AG04450 (cell line): ENCODE measurements around the gene FAM13C. TPM values are rescaled to one million over a fixed set of nuclear protein-coding genes. Genes with fewer than 3 reads are reported as not detected.

Experiments
- CTCF ChIA-PET: fragments of 300-600, 350-600 bp; formaldehyde crosslinking; extraction: SDS; loops from one replicate; lab custom pipeline; 2022; ENCODE audit warnings: antibody characterized with exemption, inconsistent platforms; lab: Charles Lee
- POLR2A ChIA-PET: fragments of 350-600 bp; formaldehyde crosslinking; extraction: SDS; loops from one replicate; lab custom pipeline; 2021; ENCODE audit warnings: antibody characterized with exemption, inconsistent platforms; lab: Yijun Ruan, JAX
- DNase-seq: peaks from one replicate; pipeline ENCODE4 v3.0.0-alpha.2; 2011; ENCODE audit warnings: low read depth, low spot score
- H3K27ac ChIP-seq: one replicate; pipeline ENCODE4 v1.5.1; 2012; ENCODE audit warnings: low read depth, low read length, control low read depth
- H3K27me3 ChIP-seq: one replicate; pipeline ENCODE4 v1.6.0; 2012; ENCODE audit warnings: low read length; ENCODE audit not compliant: control insufficient read depth, insufficient read depth
- H3K4me3 ChIP-seq: 2 replicates; pipeline ENCODE4 v1.5.1; 2011; ENCODE audit warnings: mild to moderate bottlenecking, low read depth, low read length, control low read depth
- H3K9me3 ChIP-seq: 2 replicates; pipeline ENCODE4 v1.5.1; 2012; ENCODE audit warnings: low read length; ENCODE audit not compliant: control insufficient read depth, insufficient read depth
- polyA plus RNA-seq: library from polyadenylated mRNA; depleted of rRNA; stranded (reverse); fragments of >200 nt; gene quantifications from 2 replicates; pipeline ENCODE4 v1.2.3, GENCODE V29; 2011
- TF ChIP-seq, protein P1 (sequence below): IDR thresholded peaks from 2 replicates; pipeline ENCODE4 v1.5.1; 2011; ENCODE audit warnings: low read depth, low read length, control low read depth, inconsistent platforms

The FAM13C gene
- polyA plus RNA-seq, 1 experiment = 3.1 TPM

DNA sequence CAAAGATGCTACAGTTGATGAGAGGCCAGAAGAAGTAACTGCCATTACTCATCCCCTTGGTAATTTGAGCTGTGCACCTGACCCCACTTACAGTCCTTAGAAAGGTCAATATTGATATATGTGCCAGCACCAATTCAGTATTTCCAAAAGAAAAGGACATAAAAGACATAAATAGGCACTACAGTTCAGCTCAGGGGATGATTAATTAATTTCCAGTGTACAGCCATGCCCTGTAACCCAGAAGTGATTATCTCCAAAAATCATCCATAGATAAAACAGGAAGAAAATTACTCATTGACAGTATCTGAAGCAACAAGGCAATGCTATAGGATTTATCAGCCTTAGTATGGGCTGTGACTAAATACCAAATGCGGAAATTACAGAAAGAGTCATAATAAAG is 103.5 kb downstream of the FAM13C start:
- DNase-seq = no peak
- Histone ChIP-seq H3K9me3 (no peaks in the 10 kb centered on the region), H3K27ac (no peak overlapping the region), H3K27me3 (no peaks in the 10 kb centered on the region), H3K4me3 (no peak overlapping the region)
- CTCF ChIA-PET = no interaction called here
- POLR2A ChIA-PET = no interaction called here
- TF ChIP-seq, protein P1, sequence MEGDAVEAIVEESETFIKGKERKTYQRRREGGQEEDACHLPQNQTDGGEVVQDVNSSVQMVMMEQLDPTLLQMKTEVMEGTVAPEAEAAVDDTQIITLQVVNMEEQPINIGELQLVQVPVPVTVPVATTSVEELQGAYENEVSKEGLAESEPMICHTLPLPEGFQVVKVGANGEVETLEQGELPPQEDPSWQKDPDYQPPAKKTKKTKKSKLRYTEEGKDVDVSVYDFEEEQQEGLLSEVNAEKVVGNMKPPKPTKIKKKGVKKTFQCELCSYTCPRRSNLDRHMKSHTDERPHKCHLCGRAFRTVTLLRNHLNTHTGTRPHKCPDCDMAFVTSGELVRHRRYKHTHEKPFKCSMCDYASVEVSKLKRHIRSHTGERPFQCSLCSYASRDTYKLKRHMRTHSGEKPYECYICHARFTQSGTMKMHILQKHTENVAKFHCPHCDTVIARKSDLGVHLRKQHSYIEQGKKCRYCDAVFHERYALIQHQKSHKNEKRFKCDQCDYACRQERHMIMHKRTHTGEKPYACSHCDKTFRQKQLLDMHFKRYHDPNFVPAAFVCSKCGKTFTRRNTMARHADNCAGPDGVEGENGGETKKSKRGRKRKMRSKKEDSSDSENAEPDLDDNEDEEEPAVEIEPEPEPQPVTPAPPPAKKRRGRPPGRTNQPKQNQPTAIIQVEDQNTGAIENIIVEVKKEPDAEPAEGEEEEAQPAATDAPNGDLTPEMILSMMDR = no peak

DNA sequence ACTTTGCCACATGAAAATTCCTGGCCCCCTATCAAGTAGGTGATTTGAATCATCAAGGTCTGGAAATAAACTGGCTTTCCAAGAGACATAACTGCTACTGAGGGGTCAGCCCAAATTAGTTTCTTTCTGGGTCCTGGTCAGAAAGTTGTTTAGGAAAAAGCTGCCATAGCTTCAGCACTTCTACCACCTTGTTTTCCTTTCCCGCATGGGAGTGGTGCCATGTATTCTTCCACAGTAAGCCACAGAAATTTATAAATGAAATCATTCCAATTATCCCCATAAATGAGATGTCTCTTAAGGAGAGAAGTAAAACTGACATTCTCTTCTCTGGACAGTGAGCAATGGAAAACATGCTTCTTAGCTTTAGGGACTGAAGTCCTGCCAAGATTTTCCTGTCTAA is 105.1 kb downstream of the FAM13C start:
- CTCF ChIA-PET = interaction anchor here (0.5 to 2.0 kb wide), 4 partner anchors 16 to 365 kb away, joined by 3 to 9 read pairs (median 4); no protein-coding TSS in a partner anchor

DNA sequence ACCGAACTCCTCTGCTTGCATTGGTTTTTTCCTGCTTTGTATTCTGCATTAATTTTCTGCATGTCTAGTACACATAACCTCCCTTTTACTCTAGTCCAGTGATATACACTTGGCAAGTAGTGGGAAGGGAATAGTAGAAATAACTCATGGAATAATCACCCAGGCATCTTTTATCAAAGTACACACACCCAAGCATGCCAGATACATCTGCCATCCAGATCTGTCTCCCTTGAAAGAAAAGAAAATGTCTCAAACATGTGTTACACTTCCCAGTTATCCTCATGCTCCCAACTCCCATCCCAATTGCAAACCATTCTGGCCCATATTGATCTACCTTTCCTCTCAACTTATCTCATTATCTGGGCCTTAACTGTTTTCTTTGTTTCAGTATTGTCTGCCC is 106.9 kb downstream of the FAM13C start:
- no peak for DNase-seq
- TF ChIP-seq, protein P1 = no peak
- Histone ChIP-seq H3K9me3 (no peaks in the 10 kb centered on the region), H3K4me3 (no peak overlapping the region), H3K27me3 (no peaks in the 10 kb centered on the region), H3K27ac (no peak overlapping the region)
- ChIA-PET POLR2A (no interaction called here), CTCF (no interaction called here)

More for the DNA sequence above, 105.1 kb downstream of the FAM13C start:
- Histone ChIP-seq H3K4me3 (no peak overlapping the region), H3K27me3 (no peaks in the 10 kb centered on the region), H3K27ac (no peak overlapping the region), H3K9me3 (no peaks in the 10 kb centered on the region)
- TF ChIP-seq, protein P1 = no peak
- no peak for DNase-seq
- POLR2A ChIA-PET = no interaction called here

DNA sequence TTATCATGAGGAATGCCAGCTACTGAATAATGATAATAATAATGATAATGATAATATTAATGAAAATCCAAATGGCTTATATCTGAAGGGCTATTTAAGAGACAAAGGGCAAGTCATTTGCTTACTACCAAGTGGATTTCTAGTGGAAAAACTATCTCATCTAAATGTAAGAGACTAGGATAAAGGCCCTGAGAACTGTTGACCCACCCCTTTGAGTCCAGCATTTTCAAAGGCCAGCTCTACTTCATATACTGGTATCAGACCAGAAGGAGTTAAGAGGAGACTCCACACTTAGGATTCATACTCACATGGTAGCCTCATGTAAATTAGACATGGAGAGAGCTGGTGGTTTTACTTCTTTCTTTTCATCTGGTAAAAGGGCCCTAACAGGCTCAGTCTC is 109.9 kb downstream of the FAM13C start:
- TF ChIP-seq, protein P1 = no peak
- ChIA-PET POLR2A (no interaction called here), CTCF (interaction anchor here (1.0 kb wide), 1 partner anchor 328 kb away, joined by 4 read pairs; no protein-coding TSS in a partner anchor)

DNA sequence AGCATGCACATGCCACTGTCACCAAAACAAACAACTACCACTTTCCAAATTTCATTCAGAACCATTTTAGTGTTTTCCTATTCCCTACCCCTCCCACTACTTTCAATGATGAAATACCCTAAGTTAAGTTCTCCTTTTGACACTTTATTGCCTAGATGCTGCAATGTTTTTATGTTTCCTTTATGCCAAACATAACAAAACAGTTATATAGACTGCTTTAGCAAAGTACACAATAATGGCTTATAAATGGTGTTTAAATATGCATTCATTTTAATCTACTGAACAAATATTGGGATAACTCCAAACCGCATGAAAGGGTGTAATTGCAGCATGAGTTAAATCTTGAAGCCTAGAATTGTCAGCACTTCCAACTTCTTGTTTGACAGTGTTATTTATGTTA is 116.7 kb downstream of the FAM13C start:
- TF ChIP-seq, protein P1 = no peak
- H3K27ac ChIP-seq = no peak overlapping the region
- CTCF ChIA-PET = interaction anchor here (1.4 kb wide), 1 partner anchor 334 kb away, joined by 4 read pairs; no protein-coding TSS in a partner anchor
- DNase-seq = no peak
- no peaks in the 10 kb centered on the region for H3K27me3 ChIP-seq
- POLR2A ChIA-PET = no interaction called here
- no peaks in the 10 kb centered on the region for H3K9me3 ChIP-seq
- H3K4me3 ChIP-seq = no peak overlapping the region

More for the DNA sequence above, 109.9 kb downstream of the FAM13C start:
- Histone ChIP-seq H3K27me3 (no peaks in the 10 kb centered on the region), H3K27ac (no peak overlapping the region), H3K4me3 (no peak overlapping the region), H3K9me3 (no peaks in the 10 kb centered on the region)
- no peak for DNase-seq
